ENCODE data around the gene MYL7.
A peak's percentile ranks its signal among the peaks of the same experiment; 100 is the strongest.

Gene MYL7

GRCh38 chr7:44133295-44133694, 7.8 kb downstream of the MYL7 start:
- Histone ChIP-seq H3K79me2 (ENCODE audit: control insufficient read depth, insufficient read depth, low read length, poor library complexity) (no peaks in the 10 kb centered on the region), H3K4me2 (ENCODE audit: low read length) (no peak overlapping the region), H3K79me1 (ENCODE audit: low read length) (peaks cover 9% of the 10 kb centered on the region), H2BK12ac (ENCODE audit: low read length) (no peak overlapping the region), H3K27me3 (ENCODE audit: insufficient read depth, low read length) (no peaks in the 10 kb centered on the region), H3K23ac (ENCODE audit: low read length) (no peak overlapping the region), H4K8ac (ENCODE audit: low read depth, low read length) (no peak overlapping the region), H4K91ac (ENCODE audit: low read depth, low read length) (no peak overlapping the region), H2BK5ac (ENCODE audit: low read depth, low read length, poor library complexity) (no peak overlapping the region), H3K9me3 (ENCODE audit: insufficient read depth, low read depth, low read length) (no peaks in the 10 kb centered on the region), H2AK5ac (ENCODE audit: low read length) (no peak overlapping the region), H3K4ac (ENCODE audit: low read depth, low read length) (no peak overlapping the region), H3K9ac (ENCODE audit: low read length) (no peak overlapping the region), H4K12ac (ENCODE audit: low read depth, low read length) (no peak overlapping the region), H3K36me3 (ENCODE audit: control insufficient read depth in 1 of 2, insufficient read depth in 2 of 2, low read length in 2 of 2) (no peaks in the 10 kb centered on the region), H3K27ac (ENCODE audit: low read depth, low read length) (no peak overlapping the region), H2AFZ (ENCODE audit: insufficient read depth, low read length, poor library complexity) (no peak overlapping the region), H3K4me1 (ENCODE audit: control insufficient read depth in 1 of 2, insufficient read depth in 2 of 2, low read length in 2 of 2) (peaks cover 19 to 24% of the 10 kb centered on the region in 2 experiments), H2BK120ac (ENCODE audit: insufficient read depth, low read length, poor library complexity) (no peak overlapping the region), H3K18ac (ENCODE audit: low read length) (no peak overlapping the region), H3K4me3 (ENCODE audit: low read depth, low read length) (no peak overlapping the region), H3K14ac (ENCODE audit: low read length) (no peak overlapping the region)
- DNase-seq = no peak
- no CpG with 5 or more reads among the region's 3 CpGs for WGBS (ENCODE audit: extremely low coverage, insufficient coverage, insufficient read length)

- Histone ChIP-seq H2BK12ac (ENCODE audit: low read length) (no peak overlapping the region), H3K36me3 (ENCODE audit: control insufficient read depth in 1 of 2, insufficient read depth in 2 of 2, low read length in 2 of 2) (no peaks in the 10 kb centered on the region), H3K27ac (ENCODE audit: low read depth, low read length) (peak overlapping the region; percentile 21), H3K4me2 (ENCODE audit: low read length) (no peak overlapping the region), H4K8ac (ENCODE audit: low read depth, low read length) (no peak overlapping the region), H3K79me1 (ENCODE audit: low read length) (peaks cover 9% of the 10 kb centered on the region), H3K14ac (ENCODE audit: low read length) (no peak overlapping the region), H4K12ac (ENCODE audit: low read depth, low read length) (no peak overlapping the region), H3K18ac (ENCODE audit: low read length) (no peak overlapping the region), H3K27me3 (ENCODE audit: insufficient read depth, low read length) (no peaks in the 10 kb centered on the region), H3K79me2 (ENCODE audit: control insufficient read depth, insufficient read depth, low read length, poor library complexity) (no peaks in the 10 kb centered on the region), H2BK5ac (ENCODE audit: low read depth, low read length, poor library complexity) (no peak overlapping the region), H3K4me3 (ENCODE audit: low read depth, low read length) (no peak overlapping the region), H2BK120ac (ENCODE audit: insufficient read depth, low read length, poor library complexity) (no peak overlapping the region), H3K4ac (ENCODE audit: low read depth, low read length) (no peak overlapping the region), H3K9ac (ENCODE audit: low read length) (no peak overlapping the region), H3K4me1 (ENCODE audit: control insufficient read depth in 1 of 2, insufficient read depth in 2 of 2, low read length in 2 of 2) (peaks cover 19 to 24% of the 10 kb centered on the region in 2 experiments), H2AFZ (ENCODE audit: insufficient read depth, low read length, poor library complexity) (no peak overlapping the region), H2AK5ac (ENCODE audit: low read length) (no peak overlapping the region), H3K9me3 (ENCODE audit: insufficient read depth, low read depth, low read length) (peaks cover 4% of the 10 kb centered on the region), H3K23ac (ENCODE audit: low read length) (no peak overlapping the region), H4K91ac (ENCODE audit: low read depth, low read length) (peak overlapping the region; percentile 11)
- no CpG with 5 or more reads among the region's 2 CpGs for WGBS (ENCODE audit: extremely low coverage, insufficient coverage, insufficient read length)
- DNase-seq = peak; percentile 6 to 61
Observed at GRCh38 chr7:44132039-44132438, 9.1 kb downstream of the MYL7 start.

GRCh38 chr7:44131173-44132029, 9.7 kb downstream of the MYL7 start:
- Histone ChIP-seq H2AK5ac (ENCODE audit: low read length) (peak overlapping the region; percentile 8), H4K91ac (ENCODE audit: low read depth, low read length) (peak overlapping the region; percentile 46), H3K4me2 (ENCODE audit: low read length) (no peak overlapping the region), H4K12ac (ENCODE audit: low read depth, low read length) (no peak overlapping the region), H3K9me3 (ENCODE audit: insufficient read depth, low read depth, low read length) (peaks cover 4% of the 10 kb centered on the region), H3K27ac (ENCODE audit: low read depth, low read length) (peak overlapping the region; percentile 21), H3K14ac (ENCODE audit: low read length) (peak overlapping the region; percentile 16), H3K79me2 (ENCODE audit: control insufficient read depth, insufficient read depth, low read length, poor library complexity) (no peaks in the 10 kb centered on the region), H3K4me3 (ENCODE audit: low read depth, low read length) (no peak overlapping the region), H4K8ac (ENCODE audit: low read depth, low read length) (no peak overlapping the region), H3K4me1 (ENCODE audit: control insufficient read depth in 1 of 2, insufficient read depth in 2 of 2, low read length in 2 of 2) (peaks cover 19 to 24% of the 10 kb centered on the region in 2 experiments), H2BK5ac (ENCODE audit: low read depth, low read length, poor library complexity) (no peak overlapping the region), H3K9ac (ENCODE audit: low read length) (no peak overlapping the region), H2AFZ (ENCODE audit: insufficient read depth, low read length, poor library complexity) (no peak overlapping the region), H3K36me3 (ENCODE audit: control insufficient read depth in 1 of 2, insufficient read depth in 2 of 2, low read length in 2 of 2) (no peaks in the 10 kb centered on the region), H3K79me1 (ENCODE audit: low read length) (peaks cover 9% of the 10 kb centered on the region), H2BK12ac (ENCODE audit: low read length) (peak overlapping the region; percentile 63), H3K4ac (ENCODE audit: low read depth, low read length) (no peak overlapping the region), H2BK120ac (ENCODE audit: insufficient read depth, low read length, poor library complexity) (no peak overlapping the region), H3K27me3 (ENCODE audit: insufficient read depth, low read length) (no peaks in the 10 kb centered on the region), H3K18ac (ENCODE audit: low read length) (peak overlapping the region; percentile 2), H3K23ac (ENCODE audit: low read length) (no peak overlapping the region)
- peak; percentile 33 to 64 for DNase-seq
- no CpG with 5 or more reads among the region's 12 CpGs for WGBS (ENCODE audit: extremely low coverage, insufficient coverage, insufficient read length)

GRCh38 chr7:44128721-44129582, 12.2 kb downstream of the MYL7 start:
- no peak overlapping the region for H2AFZ ChIP-seq (ENCODE audit: insufficient read depth, low read length, poor library complexity)

More at GRCh38 chr7:44128721-44129582, 12.2 kb downstream of the MYL7 start:
- Histone ChIP-seq H3K4me1 (ENCODE audit: control insufficient read depth in 1 of 2, insufficient read depth in 2 of 2, low read length in 2 of 2) (peaks cover 17% of the 10 kb centered on the region in 2 experiments), H3K79me2 (ENCODE audit: control insufficient read depth, insufficient read depth, low read length, poor library complexity) (no peaks in the 10 kb centered on the region), H3K9me3 (ENCODE audit: insufficient read depth, low read depth, low read length) (peaks cover 4% of the 10 kb centered on the region), H3K79me1 (ENCODE audit: low read length) (peaks cover 10% of the 10 kb centered on the region), H3K27me3 (ENCODE audit: insufficient read depth, low read length) (no peaks in the 10 kb centered on the region), H3K4ac (ENCODE audit: low read depth, low read length) (no peak overlapping the region), H3K18ac (ENCODE audit: low read length) (no peak overlapping the region), H3K14ac (ENCODE audit: low read length) (no peak overlapping the region), H3K27ac (ENCODE audit: low read depth, low read length) (no peak overlapping the region), H3K4me2 (ENCODE audit: low read length) (no peak overlapping the region), H3K9ac (ENCODE audit: low read length) (no peak overlapping the region), H3K23ac (ENCODE audit: low read length) (no peak overlapping the region), H2BK12ac (ENCODE audit: low read length) (no peak overlapping the region), H4K12ac (ENCODE audit: low read depth, low read length) (no peak overlapping the region), H3K36me3 (ENCODE audit: control insufficient read depth in 1 of 2, insufficient read depth in 2 of 2, low read length in 2 of 2) (no peaks in the 10 kb centered on the region), H3K4me3 (ENCODE audit: low read depth, low read length) (no peak overlapping the region), H2BK120ac (ENCODE audit: insufficient read depth, low read length, poor library complexity) (no peak overlapping the region), H4K91ac (ENCODE audit: low read depth, low read length) (no peak overlapping the region), H2AK5ac (ENCODE audit: low read length) (no peak overlapping the region), H4K8ac (ENCODE audit: low read depth, low read length) (no peak overlapping the region), H2BK5ac (ENCODE audit: low read depth, low read length, poor library complexity) (no peak overlapping the region)
- DNase-seq = no peak
- WGBS (ENCODE audit: extremely low coverage, insufficient coverage, insufficient read length) = no CpG with 5 or more reads among the region's 6 CpGs
